Stimulated activated CD8-positive, alpha-beta memory T cell treated with anti-CD3 and anti-CD28 coated beads, Interleukin-7, amount 100 ng/mL, for 1 hour (primary cell): Measurements from ENCODE around the gene ZNF407.

Experiments used
- DNase-seq, 2 donors: peaks; one replicate each; pipeline ENCODE4 v3.0.0-alpha.2; 2020; ENCODE audit warnings: low read depth in 2 of 2

ZNF407 gene

GRCh38 chr18:74928194-74928968, 330.7 kb downstream of the ZNF407 start:
- DNase-seq: no peak

DNA sequence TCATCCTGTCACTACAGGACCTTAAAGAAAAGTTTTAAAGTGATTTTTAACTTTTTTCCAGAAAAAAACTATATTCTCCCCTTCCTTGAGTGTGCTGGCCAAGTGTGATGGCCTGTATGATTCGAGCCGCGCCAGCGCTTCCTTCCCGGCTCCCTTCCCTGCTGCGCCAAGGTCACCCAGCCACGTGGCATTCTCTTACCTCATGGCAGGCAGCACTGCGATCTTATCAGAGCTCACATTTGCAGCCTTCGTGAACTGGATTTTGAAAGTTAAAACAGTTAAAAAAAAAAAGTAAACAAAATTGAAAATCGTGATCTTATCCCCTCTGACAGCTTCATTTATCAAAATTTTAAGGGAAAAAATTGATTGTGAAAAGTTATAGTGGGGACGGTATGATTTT, 331.4 kb downstream of the ZNF407 start:
- no peak for DNase-seq

GRCh38 chr18:74930616-74931015, 332.9 kb downstream of the ZNF407 start:
- no peak for DNase-seq

- DNase-seq: no peak
Measured at GRCh38 chr18:74933930-74934329, 336.3 kb downstream of the ZNF407 start.

DNA sequence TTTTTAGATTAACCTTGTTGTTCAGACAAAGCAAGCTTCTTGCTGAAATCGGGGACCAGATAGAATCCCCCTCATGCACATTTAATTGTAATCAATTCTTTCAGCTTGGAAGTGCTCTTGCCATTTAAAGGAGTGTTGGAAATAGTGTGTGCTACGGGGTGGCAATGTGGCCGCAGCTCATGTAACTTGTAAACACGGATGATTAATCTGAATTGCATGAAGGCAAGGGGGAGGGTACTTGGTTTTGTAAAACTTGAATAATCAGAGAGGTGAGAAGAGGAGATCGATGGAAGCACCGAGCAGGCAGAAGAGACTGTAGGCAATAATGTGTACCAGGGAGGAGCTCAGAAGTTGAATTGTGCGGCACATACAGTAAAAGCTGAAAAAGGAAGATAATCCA, 337.8 kb downstream of the ZNF407 start:
- no peak for DNase-seq

- DNase-seq: no peak
Measured at GRCh38 chr18:74936343-74936742, 338.7 kb downstream of the ZNF407 start.

DNA sequence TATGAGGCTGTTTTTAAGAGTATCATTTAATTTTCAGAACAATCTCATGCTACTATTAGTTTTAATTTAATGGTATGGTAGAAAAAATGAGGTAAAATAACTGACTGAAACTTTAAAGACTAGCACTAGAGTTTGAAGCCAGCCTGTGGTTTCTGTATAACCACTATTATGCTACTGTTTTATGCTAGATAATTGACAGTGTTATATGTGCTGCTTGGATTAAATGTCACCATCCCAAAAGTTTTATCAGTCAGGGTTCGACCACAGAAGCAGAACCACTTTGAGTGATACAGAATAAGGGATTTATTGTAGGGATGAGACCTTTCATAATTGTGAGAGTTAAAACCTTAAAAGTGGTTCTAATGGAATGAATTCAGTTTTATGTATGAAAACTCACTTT, 339.6 kb downstream of the ZNF407 start:
- no peak for DNase-seq

DNA sequence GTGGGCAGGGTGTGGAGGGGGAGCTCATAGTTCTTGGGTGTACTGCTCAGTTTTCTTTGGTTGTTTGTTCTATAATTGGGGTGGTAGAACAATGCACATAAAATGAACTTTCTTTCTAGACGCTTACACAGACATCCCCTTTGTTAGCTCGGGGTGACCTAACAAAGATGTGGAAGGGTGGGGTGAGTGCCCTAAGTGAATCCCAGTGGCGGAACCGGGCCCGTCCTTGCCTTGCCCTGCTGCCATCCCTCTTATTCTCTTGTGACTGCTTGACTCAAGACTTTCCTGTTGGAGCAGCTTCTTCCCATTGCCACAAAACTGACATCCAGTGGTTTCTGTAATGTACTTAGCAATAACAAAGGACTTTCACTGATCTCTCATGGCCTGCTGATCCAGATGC, 343.2 kb downstream of the ZNF407 start:
- no peak for DNase-seq

DNA sequence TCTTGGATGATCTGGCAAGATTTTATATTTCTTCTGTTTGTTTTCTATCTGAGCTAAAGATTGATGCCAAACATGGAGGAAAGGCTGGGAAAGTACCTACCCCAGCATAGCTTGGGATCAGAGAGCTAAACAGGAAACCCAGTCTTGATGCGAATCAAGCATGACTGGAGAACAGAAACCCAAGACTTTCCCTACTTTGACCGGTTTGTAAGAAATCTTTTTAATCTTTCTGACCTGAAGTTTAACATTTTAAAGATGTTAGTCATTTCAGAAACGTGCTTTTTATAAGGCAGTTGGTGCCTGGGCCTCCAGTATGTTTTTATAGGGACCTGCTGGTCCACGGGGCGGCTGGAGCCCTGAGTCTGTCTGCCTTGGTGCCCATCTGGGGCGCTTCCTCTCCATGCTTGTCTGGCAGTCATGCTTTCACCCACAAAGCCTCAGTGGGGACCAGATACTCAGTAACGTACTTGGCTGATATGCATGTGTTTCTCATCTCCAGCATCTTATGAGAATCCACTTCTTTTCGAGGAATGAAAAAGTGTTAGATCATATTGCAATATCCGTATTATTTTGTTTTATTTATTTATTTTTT, 344.7 kb downstream of the ZNF407 start:
- DNase-seq: no peak

DNA sequence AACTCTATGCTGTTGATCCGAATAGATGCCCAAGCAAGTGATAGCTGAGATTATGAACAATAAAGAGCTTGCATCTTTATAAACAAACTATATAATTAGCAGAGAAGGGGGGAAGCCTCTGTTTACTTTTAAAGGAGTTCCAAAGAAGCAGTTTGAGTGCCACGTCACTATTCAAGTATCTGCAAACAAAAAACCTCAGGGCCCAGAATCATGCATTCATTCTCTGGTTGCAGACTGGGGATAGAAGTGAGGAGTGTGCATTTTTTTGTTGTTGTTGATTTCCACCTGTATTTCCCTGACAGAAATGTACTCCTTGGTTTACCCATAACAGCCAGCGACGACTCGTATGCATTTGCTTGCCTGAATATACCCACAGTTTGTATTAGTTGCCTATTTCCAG, 347.0 kb downstream of the ZNF407 start:
- no peak for DNase-seq

GRCh38 chr18:74945774-74946545, 348.3 kb downstream of the ZNF407 start:
- no peak for DNase-seq

DNA sequence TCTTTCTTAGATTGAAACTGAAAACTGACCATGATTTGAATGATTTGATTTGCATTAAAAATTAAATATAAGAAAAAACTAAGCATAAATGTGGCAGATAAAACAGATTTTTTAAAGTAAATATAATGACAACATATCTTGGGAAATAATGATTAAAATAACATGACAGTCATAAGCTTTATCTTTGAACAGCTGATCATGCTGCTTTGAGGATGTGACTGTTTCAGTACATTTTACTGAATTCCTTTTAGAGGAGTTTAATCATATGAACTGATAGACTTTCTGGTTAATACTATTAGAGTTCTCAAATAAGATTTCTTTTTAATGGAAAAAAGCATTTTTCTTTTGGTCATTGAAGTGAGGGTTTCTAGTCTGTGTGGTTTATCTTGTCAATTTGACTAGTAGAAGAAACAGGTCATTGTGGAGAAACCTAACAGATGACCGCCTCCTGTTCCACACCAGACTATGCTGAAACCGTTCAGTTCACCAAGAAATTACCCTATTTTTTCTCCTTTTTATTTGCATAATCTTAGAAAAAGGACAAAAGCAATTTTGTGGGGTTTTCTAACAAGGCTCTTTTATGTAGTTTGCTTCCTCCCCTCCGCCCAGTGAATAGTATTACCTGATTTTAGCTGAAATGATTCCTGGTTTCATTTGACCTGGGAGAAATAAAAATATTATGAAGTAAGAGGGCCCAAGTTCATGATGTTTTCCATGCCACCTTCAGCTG, 349.1 kb downstream of the ZNF407 start:
- DNase-seq: no peak

GRCh38 chr18:74947417-74947816, 349.7 kb downstream of the ZNF407 start:
- no peak for DNase-seq

DNA sequence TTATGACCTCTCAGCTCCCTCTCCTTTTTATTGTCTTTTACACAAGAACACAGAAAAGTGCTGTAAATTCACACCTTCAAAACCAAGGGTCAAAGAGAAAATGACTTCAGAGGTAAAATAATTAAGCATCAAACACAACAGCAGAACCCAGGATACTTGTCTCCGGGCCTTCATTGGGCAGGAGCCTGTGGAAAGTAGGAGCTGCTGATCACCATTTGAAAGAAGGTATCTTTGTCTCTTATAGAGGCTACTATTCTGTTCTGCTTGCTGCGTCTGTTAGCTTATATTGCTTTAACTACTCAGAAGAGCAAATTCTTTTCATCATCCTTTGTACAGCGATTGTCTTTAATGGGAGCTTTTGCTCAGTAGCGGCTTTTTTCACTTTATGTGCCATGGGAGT, 350.2 kb downstream of the ZNF407 start:
- DNase-seq: no peak

GRCh38 chr18:74949611-74950010, 351.9 kb downstream of the ZNF407 start:
- no peak for DNase-seq

GRCh38 chr18:74950479-74950878, 352.8 kb downstream of the ZNF407 start:
- no peak for DNase-seq

DNA sequence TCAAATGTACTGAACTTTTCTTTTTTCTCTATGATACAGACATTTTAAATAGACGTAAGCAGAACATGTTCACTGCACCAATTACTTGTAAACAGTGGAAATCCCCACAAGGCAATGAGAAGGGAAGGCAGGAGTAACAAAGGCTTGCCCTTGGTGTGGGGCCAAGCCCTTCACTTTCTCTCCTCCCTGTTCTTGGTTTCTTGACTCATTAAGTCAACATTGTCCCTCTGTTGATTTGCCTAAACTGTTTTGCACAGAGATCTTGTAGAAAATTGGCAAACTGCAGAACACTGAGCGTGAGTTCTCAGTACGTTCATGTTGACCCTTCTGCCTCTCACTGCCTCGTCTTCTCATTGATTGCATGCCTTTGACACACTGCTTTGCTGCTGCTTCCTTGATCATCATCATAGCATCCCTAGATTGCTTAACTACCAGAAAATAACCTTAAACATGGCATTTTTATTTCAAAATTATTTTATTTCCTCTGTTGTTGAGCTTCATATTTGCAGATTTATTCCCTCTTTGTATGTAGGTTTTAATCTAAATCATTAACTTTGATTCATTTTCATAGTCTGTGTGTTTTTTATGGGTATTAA, 353.6 kb downstream of the ZNF407 start:
- no peak for DNase-seq

DNA sequence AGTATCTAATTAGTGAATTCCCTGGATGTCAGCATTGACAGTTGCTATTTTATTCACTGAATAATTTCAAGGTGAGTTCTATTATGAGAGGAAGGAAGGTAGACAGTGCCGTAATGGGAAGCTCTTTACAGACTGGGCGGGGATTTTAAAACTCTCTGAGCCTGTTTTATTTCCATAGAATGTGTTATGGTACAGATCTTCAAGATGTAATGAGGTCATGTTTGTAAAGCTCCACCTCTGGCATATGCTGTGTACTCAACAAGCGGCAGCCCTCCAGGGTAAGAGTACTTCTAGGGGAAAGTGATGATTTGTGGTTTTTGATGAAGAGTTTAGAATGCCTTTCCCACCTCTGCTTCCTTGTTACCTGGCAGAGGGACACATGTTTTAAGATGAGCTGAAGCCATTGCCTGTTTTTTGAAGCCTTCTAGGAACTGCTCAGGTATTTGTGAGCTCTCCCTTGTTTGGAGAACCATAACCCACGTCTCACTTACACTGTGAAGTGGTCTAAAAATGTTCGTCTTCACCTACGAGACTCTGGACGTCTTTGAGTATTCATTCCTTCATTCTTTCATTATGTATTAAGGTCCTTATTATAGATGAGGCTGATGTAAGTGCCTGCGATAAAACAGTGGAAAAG, 360.0 kb downstream of the ZNF407 start:
- no peak for DNase-seq

DNA sequence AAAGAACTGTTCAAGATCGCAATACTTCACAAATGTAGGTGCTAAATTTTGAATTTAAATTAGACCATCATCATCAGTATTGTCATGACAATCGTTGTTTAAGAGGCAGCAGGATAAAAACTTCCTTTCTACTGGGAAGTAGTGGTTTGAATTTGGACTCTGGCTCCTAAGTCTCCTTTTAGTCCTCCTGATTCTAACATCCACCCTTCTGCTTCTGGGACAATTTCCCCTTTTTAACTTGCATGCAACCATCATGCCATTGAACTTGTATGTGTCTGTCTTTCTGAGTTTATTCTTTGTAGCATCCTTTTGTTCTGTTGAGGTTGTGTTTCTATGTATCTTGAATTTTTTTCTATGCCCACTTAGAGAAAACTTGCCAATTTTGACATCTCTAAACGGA, 361.5 kb downstream of the ZNF407 start:
- DNase-seq: no peak

DNA sequence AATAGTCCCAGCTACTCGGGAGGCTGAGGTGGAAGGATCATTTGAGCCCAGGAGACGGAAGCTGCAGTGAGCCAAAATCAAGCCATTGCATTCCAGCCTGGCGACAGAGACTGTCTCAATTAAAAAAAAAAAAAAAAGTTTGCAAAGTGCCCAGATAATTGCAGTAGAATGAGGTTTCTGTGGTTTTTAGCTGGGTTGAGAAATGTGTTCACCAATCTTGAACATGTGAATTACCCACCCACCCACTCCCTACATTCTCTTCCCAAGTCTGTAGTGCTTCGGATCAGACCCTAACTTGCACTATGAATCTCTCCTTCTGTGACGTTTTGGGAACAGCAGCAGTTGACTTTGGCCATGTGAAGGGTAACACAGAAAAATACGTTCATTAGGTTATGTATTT, 363.9 kb downstream of the ZNF407 start:
- no peak for DNase-seq

- DNase-seq: no peak
Measured at GRCh38 chr18:74963820-74964446, 366.3 kb downstream of the ZNF407 start.
